ENCODE data around the gene LRRC8D.

LRRC8D gene

GRCh38 chr1:89865498-89866382 is 44.9 kb downstream of the LRRC8D start:
- DNase-seq (ENCODE audit: insufficient read length, low spot score) (peak; percentile 36), FAIRE-seq (peak; percentile 48)

GRCh38 chr1:89866568-89866967 is 45.7 kb downstream of the LRRC8D start:
- no peak for DNase-seq (ENCODE audit: insufficient read length, low spot score)
- FAIRE-seq: no peak

- FAIRE-seq: no peak
- DNase-seq (ENCODE audit: insufficient read length, low spot score): peak; percentile 13
These were observed 50.2 kb downstream of the LRRC8D start for GRCh38 chr1:89870998-89871397.

- no peak for DNase-seq (ENCODE audit: insufficient read length, low spot score)
- FAIRE-seq: no peak
These were observed 51.1 kb downstream of the LRRC8D start for GRCh38 chr1:89871768-89872473.

- FAIRE-seq (no peak), DNase-seq (ENCODE audit: insufficient read length, low spot score) (no peak)
These were observed 51.7 kb downstream of the LRRC8D start for GRCh38 chr1:89872567-89872966.

- DNase-seq (ENCODE audit: insufficient read length, low spot score) (no peak), FAIRE-seq (no peak)
These were observed 52.5 kb downstream of the LRRC8D start for GRCh38 chr1:89873288-89873687.

GRCh38 chr1:89873770-89874169 is 52.9 kb downstream of the LRRC8D start:
- no peak for FAIRE-seq
- no peak for DNase-seq (ENCODE audit: insufficient read length, low spot score)

- FAIRE-seq (no peak), DNase-seq (ENCODE audit: insufficient read length, low spot score) (no peak)
These were observed 55.6 kb downstream of the LRRC8D start for GRCh38 chr1:89876463-89876862.

- FAIRE-seq (no peak), DNase-seq (ENCODE audit: insufficient read length, low spot score) (no peak)
These were observed 56.9 kb downstream of the LRRC8D start for GRCh38 chr1:89877756-89878155.

- no peak for FAIRE-seq
- no peak for DNase-seq (ENCODE audit: insufficient read length, low spot score)
These were observed 57.4 kb downstream of the LRRC8D start for GRCh38 chr1:89878256-89878655.

GRCh38 chr1:89880679-89881078 is 59.8 kb downstream of the LRRC8D start:
- DNase-seq (ENCODE audit: insufficient read length, low spot score) (no peak), FAIRE-seq (no peak)

- no peak for FAIRE-seq
- no peak for DNase-seq (ENCODE audit: insufficient read length, low spot score)
These were observed 60.7 kb downstream of the LRRC8D start for GRCh38 chr1:89881415-89882058.

- FAIRE-seq: no peak
- no peak for DNase-seq (ENCODE audit: insufficient read length, low spot score)
These were observed 61.7 kb downstream of the LRRC8D start for GRCh38 chr1:89882348-89883029.

- DNase-seq (ENCODE audit: insufficient read length, low spot score) (no peak), FAIRE-seq (no peak)
These were observed 62.2 kb downstream of the LRRC8D start for GRCh38 chr1:89883030-89883379.

- FAIRE-seq (no peak), DNase-seq (ENCODE audit: insufficient read length, low spot score) (no peak)
These were observed 64.1 kb downstream of the LRRC8D start for GRCh38 chr1:89884718-89885596.

- DNase-seq (ENCODE audit: insufficient read length, low spot score) (no peak), FAIRE-seq (no peak)
These were observed 66.4 kb downstream of the LRRC8D start for GRCh38 chr1:89887270-89887669.

- no peak for DNase-seq (ENCODE audit: insufficient read length, low spot score)
- no peak for FAIRE-seq
These were observed 66.9 kb downstream of the LRRC8D start for GRCh38 chr1:89887713-89888112.

- DNase-seq (ENCODE audit: insufficient read length, low spot score) (no peak), FAIRE-seq (no peak)
These were observed 67.9 kb downstream of the LRRC8D start for GRCh38 chr1:89888480-89889322.

- DNase-seq (ENCODE audit: insufficient read length, low spot score) (no peak), FAIRE-seq (no peak)
These were observed 68.4 kb downstream of the LRRC8D start for GRCh38 chr1:89889323-89889615.
